Stimulated activated CD4-positive, alpha-beta T cell treated with anti-CD3 and anti-CD28 coated beads, TNF-alpha, amount 100 ng/mL, for 48 hours (primary cell): Measurements from ENCODE around the gene DUOX2.

Experiments used
- DNase-seq, 3 donors: peaks; one replicate each; pipeline ENCODE4 v3.0.0-alpha.2; 2020; ENCODE audit warnings: low read depth in 3 of 3

DUOX2 gene

GRCh38 chr15:45114076-45114750 is at the start of gene DUOX2, which contains the start of gene DUOXA2:
TSS of gene DUOX2 (minus strand) at chr15:45114172. CDS start at chr15:45113411, 761 bp downstream.
TSS of gene DUOXA2 (plus strand) at chr15:45114326. CDS start at chr15:45114606, 280 bp downstream.
- DNase-seq, result no peak

- DNase-seq, result no peak
These were observed 49.5 kb upstream of the DUOX2 start for GRCh38 chr15:45163508-45163856.

DNA sequence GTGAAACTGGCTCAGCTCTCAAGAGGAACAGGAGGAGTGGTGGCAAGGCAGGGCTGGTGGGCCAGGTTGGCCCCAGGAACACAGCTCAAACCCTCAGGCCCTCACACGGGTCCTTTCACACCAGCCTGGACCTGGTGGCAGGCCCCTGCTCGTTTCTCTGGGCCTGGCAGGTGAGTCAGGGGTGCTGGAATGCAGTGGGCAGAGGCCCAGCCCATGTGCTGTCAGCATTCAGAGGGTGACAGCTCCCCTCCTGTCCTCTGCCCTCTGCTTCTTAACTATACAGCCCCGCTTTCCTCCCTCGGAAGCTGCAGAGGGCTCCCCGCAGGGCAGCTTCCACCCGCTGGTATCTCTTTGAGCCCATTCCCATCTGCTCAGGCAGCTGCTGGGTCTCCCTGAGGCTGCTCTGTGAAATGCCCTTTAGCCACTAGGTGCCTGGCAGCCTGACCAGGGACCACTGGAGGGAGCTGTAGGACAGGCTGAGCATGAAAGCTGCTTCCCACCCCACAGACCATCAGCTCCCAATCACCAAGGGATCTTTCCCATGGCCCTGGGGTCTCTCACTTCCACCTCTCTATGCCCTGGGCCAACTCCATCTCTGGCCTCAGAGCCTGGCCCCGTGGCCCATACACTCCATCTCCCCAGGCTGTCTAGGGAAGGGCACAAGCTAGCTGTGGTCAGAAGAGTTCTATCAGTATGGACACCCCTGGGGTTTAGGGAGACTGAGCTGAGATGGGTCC is 49.0 kb upstream of the DUOX2 start:
- DNase-seq, result peak; percentile 37 to 52 (median 41)

- no peak for DNase-seq
These were observed 47.7 kb upstream of the DUOX2 start for GRCh38 chr15:45161666-45162065.

DNA sequence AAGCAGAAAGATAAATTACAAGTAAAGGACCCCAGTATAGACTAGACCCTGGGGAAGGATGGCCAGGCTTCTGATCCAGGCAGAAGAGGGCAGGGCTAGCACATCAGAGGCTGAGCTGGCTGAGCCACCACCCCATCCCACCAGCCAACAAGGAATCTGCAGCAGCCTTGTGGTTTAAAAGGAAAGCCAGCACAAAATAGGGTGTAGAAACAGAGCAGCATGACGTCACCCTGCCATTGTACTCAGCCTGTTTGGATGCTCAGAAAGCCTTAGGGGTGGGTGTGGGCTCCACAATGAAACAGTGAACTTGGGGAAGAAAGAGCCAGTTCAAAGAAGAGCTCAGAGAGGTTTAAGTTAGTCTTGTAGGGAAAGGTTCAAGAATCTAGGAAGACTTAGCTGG is 44.0 kb upstream of the DUOX2 start:
- no peak for DNase-seq

- no peak for DNase-seq
These were observed 42.9 kb upstream of the DUOX2 start for GRCh38 chr15:45156744-45157455.

- DNase-seq, result no peak
These were observed 41.8 kb upstream of the DUOX2 start for GRCh38 chr15:45155739-45156138.

DNA sequence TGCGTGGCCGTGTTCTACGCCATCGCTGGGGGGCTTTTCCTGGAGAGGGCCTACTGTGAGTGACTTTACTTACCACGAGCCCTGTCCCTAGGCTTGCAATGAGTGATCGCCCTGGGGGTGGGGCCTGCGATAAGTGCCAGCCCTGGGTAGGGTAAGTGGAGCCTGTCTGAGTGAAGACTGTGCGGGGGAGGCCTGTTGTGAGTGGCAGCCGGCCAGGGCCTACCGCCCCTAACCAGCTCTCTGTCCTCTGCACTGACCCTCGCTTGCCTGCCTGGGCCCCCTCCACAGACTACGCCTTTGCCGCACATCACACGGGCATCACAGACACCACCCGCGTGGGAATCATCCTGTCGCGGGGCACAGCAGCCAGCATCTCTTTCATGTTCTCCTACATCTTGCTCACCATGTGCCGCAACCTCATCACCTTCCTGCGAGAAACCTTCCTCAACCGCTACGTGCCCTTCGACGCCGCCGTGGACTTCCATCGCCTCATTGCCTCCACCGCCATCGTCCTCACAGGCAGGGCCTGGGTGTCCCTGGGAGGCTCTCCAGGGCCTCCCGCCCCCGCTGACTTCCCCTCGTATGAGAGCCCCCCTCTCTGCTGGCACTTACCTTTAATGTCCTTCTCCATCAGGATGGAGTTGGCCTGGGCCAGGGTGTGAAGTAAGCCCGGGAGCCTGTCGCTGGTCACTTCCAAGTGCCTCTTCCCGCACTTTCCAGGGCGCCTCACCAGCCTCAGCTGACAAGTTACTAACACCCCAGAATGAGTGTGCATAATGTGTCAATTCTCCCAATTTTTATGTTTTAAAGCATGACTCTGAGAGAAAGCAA is 38.2 kb upstream of the DUOX2 start:
- no peak for DNase-seq

DNA sequence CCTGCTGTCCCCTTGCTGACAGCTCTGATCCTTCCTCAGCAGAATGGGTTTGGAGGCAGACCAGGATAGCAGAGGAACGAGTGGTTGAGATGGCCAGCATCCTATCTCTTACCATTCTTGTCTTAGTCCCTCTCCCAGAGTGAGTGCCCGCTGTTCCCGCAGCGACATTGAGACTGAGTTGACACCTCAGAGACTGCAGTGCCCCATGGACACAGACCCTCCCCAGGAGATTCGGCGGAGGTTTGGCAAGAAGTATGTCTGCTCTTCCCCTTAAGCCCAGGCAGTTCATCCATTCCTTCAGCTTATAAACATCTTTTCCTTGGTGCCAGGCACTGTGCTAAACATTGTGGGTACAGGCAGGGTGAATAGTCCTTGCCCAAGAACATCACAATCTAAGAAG is 37.0 kb upstream of the DUOX2 start:
- DNase-seq, result no peak

GRCh38 chr15:45150481-45150880 is 36.5 kb upstream of the DUOX2 start:
- DNase-seq, result no peak

DNA sequence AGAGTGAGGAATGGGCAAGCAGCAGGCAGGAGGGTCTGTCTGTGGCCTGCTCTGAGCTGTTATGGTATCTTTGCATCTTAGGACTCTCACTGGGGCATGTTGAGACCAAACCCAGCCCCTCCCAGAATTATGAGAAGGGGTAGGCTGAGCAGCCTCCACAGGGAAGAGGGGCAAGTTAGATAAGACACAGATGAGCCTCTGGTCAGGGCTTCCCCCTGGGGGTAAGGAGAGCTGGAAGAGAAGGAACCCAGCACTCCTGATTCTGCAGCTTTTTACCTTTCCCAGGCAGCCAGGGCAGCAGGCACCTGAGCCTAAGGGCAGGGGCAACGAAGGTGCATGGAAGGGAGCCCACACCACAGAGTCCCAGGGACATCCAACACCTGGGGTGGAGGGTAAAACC is 35.1 kb upstream of the DUOX2 start:
- no peak for DNase-seq

DNA sequence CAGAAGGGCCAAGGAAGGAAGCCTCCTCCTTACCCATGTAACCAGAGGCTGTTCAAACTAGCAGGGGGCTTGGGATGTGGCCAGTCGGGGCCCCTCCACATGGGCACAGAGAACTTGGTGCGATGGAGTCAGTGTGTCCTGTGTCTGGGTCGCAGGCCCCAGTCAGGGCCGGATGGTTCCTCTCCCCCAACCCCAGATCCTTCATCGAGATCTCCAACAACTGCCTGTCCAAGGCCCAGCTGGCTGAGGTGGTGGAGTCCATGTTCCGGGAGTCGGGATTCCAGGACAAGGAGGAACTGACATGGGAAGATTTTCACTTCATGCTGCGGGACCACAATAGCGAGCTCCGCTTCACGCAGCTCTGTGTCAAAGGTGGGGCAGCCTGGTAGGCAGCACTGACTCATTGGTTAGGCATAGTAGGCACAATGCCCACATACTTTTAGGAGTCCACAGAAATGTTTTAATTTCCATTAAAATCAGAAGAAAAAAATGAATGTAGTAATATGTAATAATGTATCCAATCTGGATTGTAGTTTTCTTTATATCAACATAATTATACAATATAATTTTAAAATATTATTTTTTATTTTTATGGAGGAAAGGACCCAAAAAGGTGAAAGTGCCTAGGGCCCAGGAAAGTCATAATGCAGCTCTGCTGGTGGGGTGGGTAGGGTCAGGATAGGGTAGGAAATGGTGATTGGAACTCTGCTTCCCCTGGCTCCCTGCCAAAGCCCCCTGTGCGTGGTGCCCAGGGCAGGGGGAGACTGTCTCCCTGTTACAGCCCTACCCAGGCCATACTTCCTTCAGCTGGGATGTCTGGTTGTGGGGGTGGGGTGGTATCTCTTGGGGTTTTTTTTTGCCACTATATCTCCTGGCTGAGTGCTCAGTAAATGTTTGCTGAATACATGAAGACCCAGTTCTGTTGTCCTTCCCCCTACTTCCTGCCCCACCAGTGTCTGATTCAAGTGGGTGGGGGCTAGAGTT is 34.4 kb upstream of the DUOX2 start:
- DNase-seq, result no peak

- no peak for DNase-seq
These were observed 33.6 kb upstream of the DUOX2 start for GRCh38 chr15:45147606-45148005.

- no peak for DNase-seq
These were observed 32.4 kb upstream of the DUOX2 start for GRCh38 chr15:45146405-45146804.

GRCh38 chr15:45144775-45145174 is 30.8 kb upstream of the DUOX2 start:
- DNase-seq, result no peak

DNA sequence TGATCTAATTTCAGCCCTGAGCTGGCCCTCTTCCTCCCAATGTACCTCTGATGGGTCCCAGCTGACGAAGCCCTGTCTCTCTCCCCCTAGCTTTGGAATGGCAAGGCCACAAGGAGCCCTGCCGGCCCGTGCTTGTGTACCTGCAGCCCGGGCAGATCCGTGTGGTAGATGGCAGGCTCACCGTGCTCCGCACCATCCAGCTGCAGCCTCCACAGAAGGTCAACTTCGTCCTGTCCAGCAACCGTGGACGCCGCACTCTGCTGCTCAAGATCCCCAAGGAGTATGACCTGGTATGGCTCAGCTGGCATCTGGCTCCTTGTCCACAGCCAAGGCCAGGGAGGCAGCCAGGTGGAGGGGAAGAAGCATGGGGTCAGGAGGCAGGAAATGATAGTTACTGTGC is 30.0 kb upstream of the DUOX2 start:
- no peak for DNase-seq

DNA sequence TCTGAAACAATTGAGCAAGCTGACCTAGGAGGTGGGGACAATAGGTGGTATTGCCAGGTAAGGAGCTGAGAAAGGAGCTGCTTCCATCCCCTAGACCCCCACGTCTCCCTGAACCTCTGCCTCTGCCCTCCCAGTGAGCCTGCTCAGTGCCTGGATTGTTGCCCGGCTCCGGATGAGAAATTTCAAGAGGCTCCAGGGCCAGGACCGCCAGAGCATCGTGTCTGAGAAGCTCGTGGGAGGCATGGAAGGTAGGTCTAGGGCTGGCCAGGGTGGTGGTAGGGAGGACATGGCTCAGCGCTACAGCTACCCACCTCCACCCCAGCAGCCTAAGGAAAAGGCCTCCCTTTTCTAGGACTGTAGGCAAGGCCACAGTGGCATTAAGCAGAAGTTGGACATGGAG is 29.1 kb upstream of the DUOX2 start:
- no peak for DNase-seq

DNA sequence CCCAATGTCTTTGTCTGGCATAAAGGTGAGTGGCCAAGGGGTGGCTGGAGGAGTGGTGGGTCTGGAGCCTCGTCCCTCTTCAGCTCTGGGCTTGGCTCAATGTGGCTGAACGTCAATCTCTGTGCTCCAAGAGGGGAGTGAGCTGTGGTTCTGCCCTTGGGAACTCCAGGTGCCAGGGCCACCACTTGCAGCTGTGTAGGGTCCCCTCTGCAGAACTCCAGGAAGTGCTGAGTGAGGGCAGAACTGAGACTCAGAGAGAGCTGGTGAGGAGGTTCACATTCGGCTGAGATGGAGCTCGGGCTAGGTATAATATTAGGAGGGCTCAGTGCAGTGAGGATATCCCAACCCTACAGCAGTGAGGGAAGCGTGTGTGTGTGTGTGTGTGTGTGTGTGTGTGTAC is 27.4 kb upstream of the DUOX2 start:
- no peak for DNase-seq

DNA sequence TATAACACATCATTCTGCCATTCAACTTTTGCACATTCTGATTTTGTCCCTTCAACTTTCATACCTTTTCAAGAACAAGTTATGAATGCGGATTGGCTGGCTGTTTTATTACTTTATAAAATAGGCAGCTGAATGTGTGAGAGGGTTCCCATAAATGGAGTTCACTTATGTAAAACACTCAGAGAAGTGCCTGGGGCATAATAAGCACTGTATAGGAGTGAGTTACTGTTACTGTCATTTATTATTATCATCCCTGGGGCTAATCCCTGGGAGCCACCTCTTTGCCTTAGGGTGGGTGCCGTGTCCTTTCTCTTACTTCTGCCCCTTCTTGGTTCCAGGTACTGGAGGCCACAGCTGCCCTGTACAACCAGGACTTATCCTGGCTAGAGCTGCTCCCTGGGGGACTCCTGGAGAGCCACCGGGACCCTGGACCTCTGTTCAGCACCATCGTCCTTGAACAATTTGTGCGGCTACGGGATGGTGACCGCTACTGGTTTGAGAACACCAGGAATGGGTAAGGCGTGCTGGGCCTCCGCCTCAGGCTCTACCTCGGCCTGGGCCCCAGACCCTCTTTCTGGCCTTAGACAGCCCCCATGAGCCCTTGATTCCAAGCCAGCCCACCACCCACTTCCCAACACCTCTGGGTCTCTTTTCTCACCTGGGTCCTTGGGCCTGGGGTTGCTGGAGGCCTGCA is 26.7 kb upstream of the DUOX2 start:
- no peak for DNase-seq

DNA sequence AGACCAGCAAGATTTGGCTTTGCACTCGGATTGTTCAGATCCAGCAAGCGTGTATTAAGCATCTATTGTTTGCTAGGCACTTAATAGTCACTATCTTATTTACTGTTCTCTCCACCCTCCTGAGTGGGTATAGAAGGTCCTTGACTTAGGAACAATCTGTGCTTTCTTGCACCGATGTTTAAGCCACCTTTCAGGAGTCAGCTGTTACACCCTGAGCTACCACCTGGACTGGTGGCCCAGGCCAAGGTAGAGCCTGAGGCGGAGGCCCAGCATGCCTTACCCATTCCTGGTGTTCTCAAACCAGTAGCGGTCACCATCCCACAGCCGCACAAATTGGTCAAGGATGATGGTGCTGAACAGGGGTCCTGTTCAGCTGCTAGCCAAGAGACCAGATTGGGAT is 25.8 kb upstream of the DUOX2 start:
- no peak for DNase-seq
